ENCODE measurements around the gene GNB2. TPM values are rescaled to one million over a fixed set of nuclear protein-coding genes. Genes with fewer than 3 reads are reported as not detected.

Gene GNB2
- polyA plus RNA-seq, 1 donor = 193 TPM

DNA sequence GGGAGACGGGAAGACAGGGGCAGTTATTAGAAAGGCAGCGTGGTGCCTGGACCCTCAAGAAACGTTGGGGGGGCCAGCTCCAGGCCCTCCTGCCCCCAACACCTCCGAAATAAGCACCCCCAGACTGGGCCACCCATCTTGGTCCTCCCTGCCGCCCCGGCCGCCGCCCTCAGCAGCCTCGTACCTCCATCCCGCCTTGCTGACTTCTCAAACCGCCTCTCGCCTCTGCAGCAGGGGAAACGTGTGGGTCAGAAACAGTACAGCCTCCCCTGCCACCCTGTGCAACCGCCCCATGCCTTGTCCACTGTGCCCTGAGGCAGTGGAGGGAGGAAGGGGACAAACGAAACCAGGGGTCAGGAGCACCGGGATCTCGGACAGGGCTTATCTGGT, 13.3 kb downstream of the GNB2 start:
- H3K27ac ChIP-seq (ENCODE audit: low read length) = no peak overlapping the region
- no peaks in the 10 kb centered on the region for H3K27me3 ChIP-seq (ENCODE audit: control insufficient read depth, insufficient read depth, low read length)
- DNase-seq = no peak
- H3K4me1 ChIP-seq (ENCODE audit: control insufficient read depth, insufficient read depth, low read length) = peaks cover 11% of the 10 kb centered on the region
- no peak overlapping the region for H3K4me3 ChIP-seq (ENCODE audit: low read length)
- H3K9me3 ChIP-seq (ENCODE audit: control insufficient read depth, low read depth, low read length) = no peaks in the 10 kb centered on the region
- WGBS (ENCODE audit: insufficient coverage, low lambda C conversion rate) = 100% methylated on average over 1 of the region's 17 CpGs
- peaks cover 85% of the 10 kb centered on the region for H3K36me3 ChIP-seq (ENCODE audit: control insufficient read depth, insufficient read depth, low read length)

DNA sequence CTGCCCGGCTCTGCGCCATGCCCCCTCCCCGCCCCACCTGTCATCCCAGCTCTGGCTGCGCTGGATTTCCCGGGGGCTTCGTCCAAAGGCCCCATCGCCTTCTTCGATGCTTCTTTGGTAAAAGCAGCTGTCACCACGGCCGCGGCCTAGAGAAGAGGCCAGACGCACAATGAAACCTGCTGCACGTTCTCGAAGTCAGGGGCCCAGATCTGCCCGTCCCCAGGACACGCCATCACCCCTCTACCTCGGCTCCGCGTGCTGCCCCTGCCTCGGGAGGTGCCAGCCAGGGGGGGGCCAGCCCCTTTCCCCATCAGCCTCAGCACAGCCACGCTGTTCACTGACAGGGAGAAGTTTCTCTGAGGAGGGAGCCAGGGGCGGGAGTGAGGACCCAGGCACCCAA, 13.7 kb downstream of the GNB2 start:
- peaks cover 15% of the 10 kb centered on the region for H3K4me1 ChIP-seq (ENCODE audit: control insufficient read depth, insufficient read depth, low read length)
- no peak for DNase-seq
- peaks cover 81% of the 10 kb centered on the region for H3K36me3 ChIP-seq (ENCODE audit: control insufficient read depth, insufficient read depth, low read length)
- no peak overlapping the region for H3K27ac ChIP-seq (ENCODE audit: low read length)
- no peak overlapping the region for H3K4me3 ChIP-seq (ENCODE audit: low read length)
- H3K9me3 ChIP-seq (ENCODE audit: control insufficient read depth, low read depth, low read length) = no peaks in the 10 kb centered on the region
- H3K27me3 ChIP-seq (ENCODE audit: control insufficient read depth, insufficient read depth, low read length) = no peaks in the 10 kb centered on the region
- WGBS (ENCODE audit: insufficient coverage, low lambda C conversion rate) = no CpG with 5 or more reads among the region's 22 CpGs

- Histone ChIP-seq H3K27ac (ENCODE audit: low read length) (no peak overlapping the region), H3K4me1 (ENCODE audit: control insufficient read depth, insufficient read depth, low read length) (peaks cover 21% of the 10 kb centered on the region), H3K9me3 (ENCODE audit: control insufficient read depth, low read depth, low read length) (no peaks in the 10 kb centered on the region), H3K4me3 (ENCODE audit: low read length) (no peak overlapping the region), H3K36me3 (ENCODE audit: control insufficient read depth, insufficient read depth, low read length) (peaks cover 75% of the 10 kb centered on the region), H3K27me3 (ENCODE audit: control insufficient read depth, insufficient read depth, low read length) (no peaks in the 10 kb centered on the region)
- DNase-seq = no peak
- WGBS (ENCODE audit: insufficient coverage, low lambda C conversion rate) = no CpG with 5 or more reads among the region's 25 CpGs
Measured at GRCh38 chr7:100687751-100688300, 14.3 kb downstream of the GNB2 start.

- no peaks in the 10 kb centered on the region for H3K9me3 ChIP-seq (ENCODE audit: control insufficient read depth, low read depth, low read length)
- WGBS (ENCODE audit: insufficient coverage, low lambda C conversion rate) = no CpG with 5 or more reads among the region's 16 CpGs
- H3K27me3 ChIP-seq (ENCODE audit: control insufficient read depth, insufficient read depth, low read length) = no peaks in the 10 kb centered on the region
- H3K4me1 ChIP-seq (ENCODE audit: control insufficient read depth, insufficient read depth, low read length) = peaks cover 22% of the 10 kb centered on the region
- H3K4me3 ChIP-seq (ENCODE audit: low read length) = no peak overlapping the region
- H3K27ac ChIP-seq (ENCODE audit: low read length) = no peak overlapping the region
- no peak for DNase-seq
- H3K36me3 ChIP-seq (ENCODE audit: control insufficient read depth, insufficient read depth, low read length) = peaks cover 70% of the 10 kb centered on the region
Measured at GRCh38 chr7:100688326-100688860, 14.9 kb downstream of the GNB2 start.

- H3K4me1 ChIP-seq (ENCODE audit: control insufficient read depth, insufficient read depth, low read length) = peaks cover 22% of the 10 kb centered on the region
- H3K4me3 ChIP-seq (ENCODE audit: low read length) = no peak overlapping the region
- H3K27me3 ChIP-seq (ENCODE audit: control insufficient read depth, insufficient read depth, low read length) = no peaks in the 10 kb centered on the region
- no peak for DNase-seq
- no peak overlapping the region for H3K27ac ChIP-seq (ENCODE audit: low read length)
- H3K9me3 ChIP-seq (ENCODE audit: control insufficient read depth, low read depth, low read length) = no peaks in the 10 kb centered on the region
- peaks cover 59% of the 10 kb centered on the region for H3K36me3 ChIP-seq (ENCODE audit: control insufficient read depth, insufficient read depth, low read length)
- WGBS (ENCODE audit: insufficient coverage, low lambda C conversion rate) = no CpG with 5 or more reads among the region's 18 CpGs
Measured at GRCh38 chr7:100689230-100690135, 15.9 kb downstream of the GNB2 start.

DNA sequence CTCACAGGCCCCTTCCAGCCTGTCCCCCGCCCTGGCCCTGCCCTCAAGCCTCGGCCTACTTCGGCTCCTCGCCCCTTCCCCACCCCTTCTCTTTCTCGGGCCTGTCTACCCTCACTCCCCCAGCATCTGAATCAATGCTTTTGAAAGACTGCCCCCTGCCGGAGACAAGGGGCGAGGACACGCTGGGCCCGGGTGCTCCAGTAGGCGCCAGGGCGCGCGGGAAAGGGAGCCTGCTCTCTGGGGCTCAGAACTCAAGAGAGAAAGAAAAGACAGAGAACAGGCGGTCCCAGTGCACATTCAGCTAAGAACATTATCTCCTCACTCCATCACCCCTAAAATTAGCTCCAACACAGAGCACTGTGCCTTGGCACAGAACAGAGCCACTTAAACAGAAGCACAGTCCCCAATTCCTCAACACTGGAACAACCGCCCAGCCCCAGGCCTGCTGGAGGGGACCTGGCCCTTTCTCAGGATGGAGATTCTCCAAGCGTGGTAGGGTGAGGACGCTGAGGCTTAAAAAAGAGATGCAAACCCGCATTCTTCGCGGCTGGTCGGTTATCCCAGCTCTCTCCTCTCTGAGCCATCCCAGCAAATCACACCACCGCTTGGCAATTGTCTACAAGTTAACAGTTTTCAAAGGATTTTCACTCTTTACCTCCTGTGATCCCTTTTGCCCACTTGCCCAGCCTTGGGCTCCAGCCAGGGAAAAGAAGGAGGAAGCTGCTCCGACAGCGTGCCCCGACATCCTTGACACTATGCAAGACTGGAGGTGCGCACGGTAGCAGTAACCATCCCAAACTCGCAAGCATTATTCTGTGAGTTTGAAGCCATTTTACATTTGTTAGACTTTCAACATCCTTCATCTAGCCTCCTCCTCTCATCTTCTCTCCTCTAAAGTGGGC, 18.4 kb downstream of the GNB2 start:
- Histone ChIP-seq H3K4me1 (ENCODE audit: control insufficient read depth, insufficient read depth, low read length) (peaks cover 22% of the 10 kb centered on the region), H3K4me3 (ENCODE audit: low read length) (peak overlapping the region; percentile 88), H3K27me3 (ENCODE audit: control insufficient read depth, insufficient read depth, low read length) (no peaks in the 10 kb centered on the region), H3K36me3 (ENCODE audit: control insufficient read depth, insufficient read depth, low read length) (peaks cover 34% of the 10 kb centered on the region), H3K27ac (ENCODE audit: low read length) (no peak overlapping the region), H3K9me3 (ENCODE audit: control insufficient read depth, low read depth, low read length) (no peaks in the 10 kb centered on the region)
- no CpG with 5 or more reads among the region's 28 CpGs for WGBS (ENCODE audit: insufficient coverage, low lambda C conversion rate)
- DNase-seq = peak; percentile 67 to 68

DNA sequence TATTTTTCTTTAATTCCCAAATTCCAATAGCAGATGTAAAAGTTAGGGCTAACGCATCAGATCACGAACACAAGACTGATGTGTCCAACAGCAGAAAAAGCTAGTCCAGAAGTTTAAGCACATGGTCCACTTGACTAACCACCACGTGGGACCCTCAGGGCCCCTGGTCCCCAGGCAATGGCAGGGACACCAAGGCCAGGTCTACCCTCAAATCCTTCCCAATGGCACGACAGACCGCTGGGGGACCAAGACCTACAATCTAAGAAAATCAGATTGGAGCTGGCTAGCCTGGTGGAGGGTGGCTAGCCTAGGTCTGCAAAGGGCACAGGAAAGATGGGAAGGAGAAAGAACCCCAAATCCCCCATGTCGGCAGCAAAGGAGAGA, 19.0 kb downstream of the GNB2 start:
- no peak for DNase-seq
- H3K27ac ChIP-seq (ENCODE audit: low read length) = no peak overlapping the region

DNA sequence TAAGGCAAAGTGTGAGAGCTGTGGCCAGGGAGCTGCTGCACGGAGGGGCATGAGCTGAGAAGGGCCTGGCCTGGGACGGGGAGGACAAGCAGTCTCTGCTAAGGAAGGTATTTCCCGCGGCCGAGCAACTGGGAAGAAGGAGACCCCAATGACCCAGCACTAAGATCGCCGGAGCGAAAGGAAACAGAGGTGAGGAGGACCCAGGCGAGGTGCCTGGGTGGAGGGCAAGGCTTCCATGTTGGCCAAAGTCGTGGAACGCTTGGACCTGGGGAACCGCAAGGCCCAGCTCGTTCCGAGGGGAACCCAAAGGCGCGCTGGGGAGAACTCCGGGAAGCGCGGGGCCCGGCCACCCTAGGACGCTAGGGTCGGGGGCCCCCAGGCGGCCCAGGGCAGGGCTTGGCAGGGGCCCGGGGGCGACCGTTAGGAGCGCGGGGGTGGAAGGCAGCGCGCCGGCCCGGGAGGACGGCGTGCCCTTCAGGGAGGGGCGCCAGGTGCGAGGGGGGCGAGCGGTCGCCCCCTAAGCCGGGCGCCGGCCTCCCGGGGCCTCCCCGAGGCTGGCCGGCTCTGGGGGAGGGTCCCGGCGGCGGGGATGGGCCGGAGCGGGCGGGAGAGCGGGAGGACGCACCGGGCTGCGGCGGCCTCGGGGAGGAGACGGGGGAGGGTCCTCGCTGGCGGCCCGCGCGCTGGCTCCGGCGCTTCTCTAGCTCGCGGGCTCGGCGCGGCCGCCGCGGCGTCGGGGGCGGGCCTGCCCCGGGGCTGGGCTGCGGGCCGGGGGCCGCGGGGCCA, 20.0 kb downstream of the GNB2 start:
- Histone ChIP-seq H3K27me3 (ENCODE audit: control insufficient read depth, insufficient read depth, low read length) (no peaks in the 10 kb centered on the region), H3K4me3 (ENCODE audit: low read length) (peak overlapping the region; percentile 88), H3K36me3 (ENCODE audit: control insufficient read depth, insufficient read depth, low read length) (peaks cover 19% of the 10 kb centered on the region), H3K4me1 (ENCODE audit: control insufficient read depth, insufficient read depth, low read length) (peaks cover 22% of the 10 kb centered on the region), H3K9me3 (ENCODE audit: control insufficient read depth, low read depth, low read length) (no peaks in the 10 kb centered on the region), H3K27ac (ENCODE audit: low read length) (peak overlapping the region; percentile 48)
- WGBS (ENCODE audit: insufficient coverage, low lambda C conversion rate) = 0% methylated on average over 1 of the region's 81 CpGs
- peak in 1 of 2 donors; percentile 38 for DNase-seq

More for the DNA sequence above, 19.0 kb downstream of the GNB2 start:
- Histone ChIP-seq H3K36me3 (ENCODE audit: control insufficient read depth, insufficient read depth, low read length) (peaks cover 28% of the 10 kb centered on the region), H3K4me3 (ENCODE audit: low read length) (peak overlapping the region; percentile 88), H3K4me1 (ENCODE audit: control insufficient read depth, insufficient read depth, low read length) (peaks cover 22% of the 10 kb centered on the region), H3K27me3 (ENCODE audit: control insufficient read depth, insufficient read depth, low read length) (no peaks in the 10 kb centered on the region), H3K9me3 (ENCODE audit: control insufficient read depth, low read depth, low read length) (no peaks in the 10 kb centered on the region)
- WGBS (ENCODE audit: insufficient coverage, low lambda C conversion rate) = no CpG with 5 or more reads among the region's 6 CpGs

- H3K27ac ChIP-seq (ENCODE audit: low read length) = peak within 1 kb of the TSS; percentile 48
- H3K9me3 ChIP-seq (ENCODE audit: control insufficient read depth, low read depth, low read length) = no peaks in the 10 kb centered on the region
- no peaks in the 10 kb centered on the region for H3K27me3 ChIP-seq (ENCODE audit: control insufficient read depth, insufficient read depth, low read length)
- WGBS (ENCODE audit: insufficient coverage, low lambda C conversion rate) = no CpG with 5 or more reads among the region's 102 CpGs
- H3K4me3 ChIP-seq (ENCODE audit: low read length) = peak within 1 kb of the TSS; percentile 88
- H3K36me3 ChIP-seq (ENCODE audit: control insufficient read depth, insufficient read depth, low read length) = peaks cover 12% of the 10 kb centered on the region
- DNase-seq = peak in 1 of 2 donors; percentile 75
- peaks cover 22% of the 10 kb centered on the region for H3K4me1 ChIP-seq (ENCODE audit: control insufficient read depth, insufficient read depth, low read length)
Measured at GRCh38 chr7:100694098-100694745, 20.7 kb downstream of the GNB2 start, which contains the start of gene GIGYF1. TSS of gene GIGYF1 (minus strand) at chr7:100694250. CDS start at chr7:100688238, 6,012 bp downstream.

Measured in large intestine (tissue), 3 donors.